Measurements from ENCODE around the gene RTL1.

The RTL1 gene

GRCh38 chr14:100835548-100836310, 67.8 kb downstream of the RTL1 start:
- Mint-ChIP-seq H3K27ac (no peak overlapping the region), H3K36me3 (no peaks in the 10 kb centered on the region), H3K4me3 (no peak overlapping the region), H3K9me3 (no peaks in the 10 kb centered on the region), H3K4me1 (no peaks in the 10 kb centered on the region), H3K27me3 (peaks cover 17 to 22% of the 10 kb centered on the region in 2 donors)
- DNase-seq (no peak), ATAC-seq (replicated peaks) (no peak)

GRCh38 chr14:100834794-100835547, 68.6 kb downstream of the RTL1 start:
- no peaks in the 10 kb centered on the region for H3K9me3 Mint-ChIP-seq
- H3K4me3 Mint-ChIP-seq: no peak overlapping the region
- no peaks in the 10 kb centered on the region for H3K4me1 Mint-ChIP-seq
- H3K36me3 Mint-ChIP-seq: no peaks in the 10 kb centered on the region
- H3K27me3 Mint-ChIP-seq: peaks cover 17 to 22% of the 10 kb centered on the region in 2 donors
- H3K27ac Mint-ChIP-seq: no peak overlapping the region
- DNase-seq: no peak
- no peak for ATAC-seq (replicated peaks)

GRCh38 chr14:100834082-100834793, 69.3 kb downstream of the RTL1 start:
- H3K27me3 Mint-ChIP-seq: peaks cover 20 to 22% of the 10 kb centered on the region in 2 donors
- no peak overlapping the region for H3K27ac Mint-ChIP-seq
- no peak overlapping the region for H3K4me3 Mint-ChIP-seq
- ATAC-seq (replicated peaks): no peak
- no peak for DNase-seq
- no peaks in the 10 kb centered on the region for H3K36me3 Mint-ChIP-seq
- H3K4me1 Mint-ChIP-seq: no peaks in the 10 kb centered on the region
- no peaks in the 10 kb centered on the region for H3K9me3 Mint-ChIP-seq

- Mint-ChIP-seq H3K4me3 (no peak overlapping the region), H3K4me1 (peaks cover 0 to under 1% of the 10 kb centered on the region in 2 donors), H3K27ac (no peak overlapping the region), H3K27me3 (peaks cover 26 to 33% of the 10 kb centered on the region in 2 donors), H3K9me3 (peaks cover 5 to 8% of the 10 kb centered on the region in 2 donors), H3K36me3 (peaks cover 3% of the 10 kb centered on the region in 2 donors)
- DNase-seq (no peak), ATAC-seq (replicated peaks) (no peak)
These were observed 71.1 kb downstream of the RTL1 start for GRCh38 chr14:100832311-100832960.

- Mint-ChIP-seq H3K27me3 (peaks cover 34 to 44% of the 10 kb centered on the region in 2 donors), H3K4me1 (peaks cover 2 to 6% of the 10 kb centered on the region in 2 donors), H3K27ac (no peak overlapping the region), H3K36me3 (peaks cover 5 to 6% of the 10 kb centered on the region in 2 donors), H3K9me3 (peaks cover 8 to 10% of the 10 kb centered on the region in 2 donors), H3K4me3 (no peak overlapping the region)
- ATAC-seq (replicated peaks) (no peak), DNase-seq (no peak)
These were observed 72.8 kb downstream of the RTL1 start for GRCh38 chr14:100830681-100831080.
